Measurements from ENCODE around the gene RNF220. TPM values are rescaled to one million over a fixed set of nuclear protein-coding genes. Genes with fewer than 3 reads are reported as not detected.

The RNF220 gene
- total and polyA plus RNA-seq, 9 donors, result 58.0 to 101 (median 64.7) TPM

- DNase-seq, result no peak
- no peaks in the 10 kb centered on the region for H3K9me3 ChIP-seq
- no peak overlapping the region for H3K4me3 ChIP-seq
- no peaks in the 10 kb centered on the region for H3K4me1 ChIP-seq (ENCODE audit: insufficient read depth)
- 28 to 36% (median 35%) methylated on average over 4 of the region's 4 CpGs for WGBS, 3 donors
- no peaks in the 10 kb centered on the region for H3K36me3 ChIP-seq
- TF ChIP-seq EP300 (IDR thresholded peaks at IDR 0.05), result no peak
- TF ChIP-seq CTCF (IDR thresholded peaks at IDR 0.05), result no peak
- TF ChIP-seq POLR2A (IDR thresholded peaks at IDR 0.05), result no peak
- H3K27me3 ChIP-seq, result no peaks in the 10 kb centered on the region
- intact Hi-C loops (cut with DNase I), result no loop called here
- H3K27ac ChIP-seq, result no peak overlapping the region
Observed at GRCh38 chr1:44585315-44585920, 180.4 kb downstream of the RNF220 start.

GRCh38 chr1:44587796-44588460 lies 182.9 kb downstream of the RNF220 start:
- H3K4me3 ChIP-seq, result no peak overlapping the region
- DNase-seq, result no peak
- intact Hi-C loops (cut with DNase I), result no loop called here
- no peaks in the 10 kb centered on the region for H3K9me3 ChIP-seq
- 49 to 60% (median 55%) methylated on average over 17 of the region's 17 CpGs for WGBS, 3 donors
- TF ChIP-seq POLR2A (IDR thresholded peaks at IDR 0.05), result no peak
- no peak for TF ChIP-seq CTCF (IDR thresholded peaks at IDR 0.05)
- TF ChIP-seq EP300 (IDR thresholded peaks at IDR 0.05), result no peak
- H3K4me1 ChIP-seq (ENCODE audit: insufficient read depth), result no peaks in the 10 kb centered on the region
- H3K27ac ChIP-seq, result no peak overlapping the region
- H3K27me3 ChIP-seq, result no peaks in the 10 kb centered on the region
- H3K36me3 ChIP-seq, result no peaks in the 10 kb centered on the region

- 66 to 71% (median 68%) methylated on average over 3 of the region's 3 CpGs for whole genome bisulfite sequencing, 3 donors
- no peaks in the 10 kb centered on the region for H3K4me1 ChIP-seq (ENCODE audit: insufficient read depth)
- TF ChIP-seq POLR2A (IDR thresholded peaks at IDR 0.05) (no peak), CTCF (IDR thresholded peaks at IDR 0.05) (no peak), EP300 (IDR thresholded peaks at IDR 0.05) (no peak)
- intact Hi-C loops (cut with DNase I), result no loop called here
- no peak for DNase-seq
- H3K27me3 ChIP-seq, result no peaks in the 10 kb centered on the region
- no peak overlapping the region for H3K4me3 ChIP-seq
- no peaks in the 10 kb centered on the region for H3K9me3 ChIP-seq
- no peaks in the 10 kb centered on the region for H3K36me3 ChIP-seq
- H3K27ac ChIP-seq, result no peak overlapping the region
Observed at GRCh38 chr1:44588551-44589210, 183.6 kb downstream of the RNF220 start.

GRCh38 chr1:44590475-44590874 lies 185.4 kb downstream of the RNF220 start:
- no peak overlapping the region for H3K27ac ChIP-seq
- WGBS, 3 donors, result 66 to 76% (median 69%) methylated on average over 4 of the region's 4 CpGs
- H3K9me3 ChIP-seq, result no peaks in the 10 kb centered on the region
- no peak for DNase-seq
- TF ChIP-seq EP300 (IDR thresholded peaks at IDR 0.05), result no peak
- no peaks in the 10 kb centered on the region for H3K27me3 ChIP-seq
- H3K36me3 ChIP-seq, result no peaks in the 10 kb centered on the region
- H3K4me1 ChIP-seq (ENCODE audit: insufficient read depth), result no peaks in the 10 kb centered on the region
- intact Hi-C loops (cut with DNase I), result loop anchor here in 1 of 4 donors (10.0 kb wide), 1 partner anchor 366 kb away; no protein-coding TSS in a partner anchor
- H3K4me3 ChIP-seq, result no peak overlapping the region
